ENCODE measurements around the gene PCBP2.

DNA sequence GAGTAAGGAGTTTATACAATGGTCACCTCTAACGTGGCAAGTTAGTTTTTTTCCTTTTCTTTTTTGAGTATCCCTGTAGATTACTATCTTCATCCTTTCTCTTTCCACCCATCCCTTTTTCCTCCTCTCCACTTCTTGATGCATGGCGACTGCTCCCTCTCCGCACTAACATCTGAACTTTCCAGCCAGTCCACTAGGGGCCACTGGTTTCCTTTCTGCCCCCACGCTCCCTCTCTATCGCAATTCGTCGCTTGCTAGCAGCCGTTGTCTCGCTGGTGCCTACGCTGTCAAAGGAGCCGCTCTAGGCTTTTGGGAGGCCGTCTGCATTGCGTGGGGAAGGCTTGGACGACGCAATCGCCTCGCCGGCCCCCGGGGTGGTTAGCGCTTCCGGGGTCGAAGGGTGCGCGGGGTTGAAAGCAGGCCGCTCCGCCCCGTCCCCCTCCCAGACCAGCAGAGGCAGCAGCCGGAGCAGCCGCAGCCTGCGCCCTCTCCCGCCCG, at the start of gene PCBP2:
- TF ChIP-seq, protein P1, sequence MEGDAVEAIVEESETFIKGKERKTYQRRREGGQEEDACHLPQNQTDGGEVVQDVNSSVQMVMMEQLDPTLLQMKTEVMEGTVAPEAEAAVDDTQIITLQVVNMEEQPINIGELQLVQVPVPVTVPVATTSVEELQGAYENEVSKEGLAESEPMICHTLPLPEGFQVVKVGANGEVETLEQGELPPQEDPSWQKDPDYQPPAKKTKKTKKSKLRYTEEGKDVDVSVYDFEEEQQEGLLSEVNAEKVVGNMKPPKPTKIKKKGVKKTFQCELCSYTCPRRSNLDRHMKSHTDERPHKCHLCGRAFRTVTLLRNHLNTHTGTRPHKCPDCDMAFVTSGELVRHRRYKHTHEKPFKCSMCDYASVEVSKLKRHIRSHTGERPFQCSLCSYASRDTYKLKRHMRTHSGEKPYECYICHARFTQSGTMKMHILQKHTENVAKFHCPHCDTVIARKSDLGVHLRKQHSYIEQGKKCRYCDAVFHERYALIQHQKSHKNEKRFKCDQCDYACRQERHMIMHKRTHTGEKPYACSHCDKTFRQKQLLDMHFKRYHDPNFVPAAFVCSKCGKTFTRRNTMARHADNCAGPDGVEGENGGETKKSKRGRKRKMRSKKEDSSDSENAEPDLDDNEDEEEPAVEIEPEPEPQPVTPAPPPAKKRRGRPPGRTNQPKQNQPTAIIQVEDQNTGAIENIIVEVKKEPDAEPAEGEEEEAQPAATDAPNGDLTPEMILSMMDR (IDR thresholded peaks at IDR 0.05): peak; percentile 85 to 93 (median 90)
- peak; percentile 51 for TF ChIP-seq POLR2A (IDR thresholded peaks at IDR 0.05)

Measured in right lobe of liver (tissue), 4 donors.